HG03045 (cell line): ENCODE results near the gene PIK3AP1.
"Not testable (repeated sequence)": the region's sequence is repeated elsewhere in the genome, so short reads cannot be mapped to it uniquely, and the experiment has no call there.

ENCODE experiments used
- ATAC-seq: cut with Tn5 transposase; IDR thresholded peaks from one replicate; pipeline ENCODE4 v1.9.1; 2021; ENCODE audit warnings: mild to moderate bottlenecking, moderate library complexity; ENCODE audit not compliant: unreplicated experiment

Gene PIK3AP1

GRCh38 chr10:96586419-96587263 is 133.7 kb downstream of the PIK3AP1 start, which contains the start of gene TM9SF3:
TM9SF3 (minus strand) TSS chr10:96587012; CDS start chr10:96586835, 177 bp downstream.
- peak; percentile 77 for ATAC-seq

- ATAC-seq, result no peak
These were observed 134.4 kb downstream of the PIK3AP1 start for GRCh38 chr10:96585736-96586418.

- no peak for ATAC-seq
These were observed 135.8 kb downstream of the PIK3AP1 start for GRCh38 chr10:96584474-96584873.

DNA sequence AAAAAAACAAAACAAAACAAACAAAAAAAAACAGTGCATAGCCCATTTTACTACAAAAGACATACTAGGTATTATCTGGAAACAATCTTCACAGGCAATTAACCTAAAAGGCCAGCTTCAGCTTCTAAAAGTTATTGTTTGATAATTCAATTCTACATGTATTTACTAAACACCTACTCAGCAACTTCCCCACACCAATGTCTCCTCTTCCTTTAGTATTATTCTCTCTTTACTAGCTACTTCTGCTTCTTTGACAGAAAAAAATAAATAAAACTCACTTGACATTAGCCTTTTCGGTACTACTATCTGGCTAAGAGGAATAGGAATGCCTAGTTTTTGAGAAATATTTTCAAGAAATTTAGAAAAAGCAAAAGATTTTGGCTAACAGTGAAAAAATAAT is 136.3 kb downstream of the PIK3AP1 start:
- ATAC-seq, result no peak

DNA sequence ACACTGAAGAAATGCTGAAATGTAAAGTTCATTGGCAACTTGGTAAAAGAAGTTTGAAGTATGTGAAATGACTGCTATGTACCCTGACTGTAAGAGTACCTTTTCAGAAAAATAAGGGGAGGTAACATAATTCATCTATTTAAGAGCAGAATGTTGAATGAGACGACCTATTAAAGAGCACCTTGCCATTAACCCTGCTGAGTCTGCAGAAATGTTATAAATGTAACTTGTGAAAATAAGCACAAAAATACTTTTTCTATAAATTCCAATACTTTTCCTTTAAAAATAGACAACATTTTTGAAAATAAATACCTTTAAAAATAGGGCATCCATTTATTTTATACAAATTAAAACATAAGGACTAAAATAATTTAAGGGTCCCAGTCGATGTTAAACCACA is 141.2 kb downstream of the PIK3AP1 start:
- ATAC-seq, result no peak

DNA sequence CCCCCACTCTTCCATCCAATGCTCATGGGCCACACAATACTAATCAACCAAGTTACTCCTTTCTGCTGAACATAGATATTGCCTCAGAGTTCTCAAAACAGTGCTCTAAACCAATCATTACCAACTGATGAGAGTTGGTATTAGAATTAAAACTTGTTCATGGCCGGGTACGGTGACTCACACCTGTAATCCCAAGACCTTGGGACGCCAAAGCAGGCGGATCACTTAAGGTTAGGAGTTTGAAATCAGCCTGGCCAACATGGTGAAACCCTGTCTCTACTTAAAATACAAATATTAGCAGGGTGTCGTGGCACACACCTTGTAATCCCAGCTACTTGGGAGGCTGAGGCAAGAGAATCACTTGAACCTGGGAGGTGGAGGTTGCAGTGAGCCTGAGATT is 141.7 kb downstream of the PIK3AP1 start:
- ATAC-seq, result no peak

- ATAC-seq, result no peak
These were observed 142.3 kb downstream of the PIK3AP1 start for GRCh38 chr10:96578022-96578421.

DNA sequence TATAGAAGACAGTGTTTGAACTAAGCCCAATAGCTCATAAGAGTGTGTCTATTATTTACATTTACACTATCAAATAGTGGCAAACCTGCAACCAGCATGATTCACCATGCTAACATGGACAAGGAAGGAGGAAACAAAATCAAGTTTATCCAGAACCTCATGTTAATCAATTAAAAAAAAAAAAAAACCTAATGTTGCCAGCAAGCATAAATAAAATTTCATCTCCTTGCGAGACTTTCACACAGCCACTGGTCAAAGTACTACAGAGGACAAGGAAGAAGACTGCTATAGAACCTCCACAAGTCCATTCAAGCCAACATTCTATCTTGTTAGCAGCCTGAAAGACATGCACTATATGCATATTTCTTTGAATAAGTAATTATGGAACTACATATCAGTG is 143.2 kb downstream of the PIK3AP1 start:
- no peak for ATAC-seq

DNA sequence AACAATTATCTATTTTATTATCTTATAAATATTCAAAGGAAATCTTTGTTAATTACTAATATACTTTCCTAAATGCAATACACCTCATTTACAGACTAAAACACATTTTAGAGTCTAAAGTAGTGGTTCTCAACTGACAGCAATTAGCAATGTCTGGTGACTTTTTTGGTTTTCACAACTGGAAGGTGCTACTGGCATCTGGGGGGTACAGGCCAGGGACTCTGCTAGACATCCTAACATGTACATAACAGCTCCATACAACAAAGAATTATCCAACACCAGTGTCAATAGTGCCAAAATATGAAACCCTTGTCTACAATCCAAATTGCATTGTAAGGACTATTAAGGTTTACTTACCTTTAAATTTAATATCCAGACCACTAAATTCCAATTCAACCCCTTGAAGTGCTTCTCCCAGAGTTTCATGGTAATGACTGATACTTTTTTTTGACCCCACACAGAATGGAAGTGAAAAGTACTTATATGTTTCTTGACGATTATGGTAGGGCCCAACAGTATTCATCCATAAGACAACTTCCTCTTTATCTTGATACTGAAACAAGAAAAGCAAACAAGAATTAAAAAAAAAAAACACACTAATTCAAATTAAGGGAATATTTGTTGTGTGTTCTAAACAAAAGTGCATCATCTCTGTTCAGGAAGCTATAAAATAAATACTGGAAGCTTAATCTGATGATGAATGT is 143.9 kb downstream of the PIK3AP1 start:
- ATAC-seq, result no peak

GRCh38 chr10:96574564-96574963 is 145.8 kb downstream of the PIK3AP1 start:
- not testable (repeated sequence) for ATAC-seq

DNA sequence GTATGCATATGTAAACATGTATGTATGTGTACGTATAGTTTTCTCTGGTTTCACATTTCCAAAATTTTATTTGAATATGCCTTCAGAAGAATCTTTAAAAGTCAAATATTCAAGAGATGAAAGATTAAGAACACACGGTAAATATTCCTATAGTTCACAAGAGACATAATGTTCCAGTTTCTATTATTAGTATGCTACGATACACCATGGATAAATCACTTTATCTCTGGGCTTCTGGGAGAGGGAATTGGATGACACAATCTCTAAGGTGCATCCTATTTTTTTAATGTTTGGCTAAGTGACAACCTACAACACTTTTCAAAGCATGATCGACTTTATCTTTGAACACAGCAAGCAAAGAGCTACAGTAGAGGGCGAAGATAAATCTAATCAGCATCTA is 147.3 kb downstream of the PIK3AP1 start:
- ATAC-seq, result no peak

DNA sequence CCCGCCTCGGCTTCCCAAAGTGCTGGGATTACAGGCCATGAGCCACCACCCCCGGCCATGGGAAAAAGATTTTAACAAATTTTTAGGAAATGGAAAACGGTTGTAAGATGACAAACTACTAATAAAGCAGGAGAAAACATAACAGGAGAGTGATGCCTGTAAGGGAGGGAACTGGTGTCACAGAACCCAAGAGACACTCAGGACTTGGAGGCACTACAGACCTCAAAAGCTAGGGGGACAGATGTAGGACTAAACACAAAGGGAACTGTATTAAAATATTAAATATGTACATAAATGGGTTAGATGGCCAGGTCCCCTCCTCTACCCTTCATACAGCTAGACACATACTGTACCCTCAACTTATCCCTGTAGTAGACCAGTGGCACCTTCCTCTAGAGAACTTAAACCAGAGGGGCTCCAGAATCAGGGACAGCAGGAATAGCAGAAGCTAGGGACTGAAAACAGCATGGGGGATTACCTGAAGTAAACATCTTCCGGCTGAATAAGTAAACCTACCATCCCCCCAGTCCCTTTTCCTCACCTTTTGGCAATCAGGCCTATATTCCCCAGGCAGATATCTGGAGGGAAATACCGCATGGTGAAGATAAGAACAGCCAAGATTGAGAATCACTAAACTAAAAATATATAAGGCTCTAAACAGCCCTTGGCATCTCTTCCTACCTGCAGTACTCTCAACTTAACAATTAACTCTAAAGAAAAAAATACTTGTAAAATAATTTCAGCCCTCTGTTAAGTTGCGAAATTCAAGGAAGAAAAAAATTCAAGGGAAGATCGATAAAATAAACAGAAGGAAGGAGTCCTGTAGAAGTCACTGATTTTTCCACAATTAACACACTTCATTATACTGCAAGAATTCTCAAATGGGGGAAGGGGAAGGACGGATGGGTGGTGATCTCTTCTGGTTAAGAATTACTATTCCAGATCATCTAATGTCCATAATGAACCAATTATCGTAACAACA is 149.0 kb downstream of the PIK3AP1 start:
- ATAC-seq, result no peak

- ATAC-seq, result no peak
These were observed 149.8 kb downstream of the PIK3AP1 start for GRCh38 chr10:96570511-96570910.

DNA sequence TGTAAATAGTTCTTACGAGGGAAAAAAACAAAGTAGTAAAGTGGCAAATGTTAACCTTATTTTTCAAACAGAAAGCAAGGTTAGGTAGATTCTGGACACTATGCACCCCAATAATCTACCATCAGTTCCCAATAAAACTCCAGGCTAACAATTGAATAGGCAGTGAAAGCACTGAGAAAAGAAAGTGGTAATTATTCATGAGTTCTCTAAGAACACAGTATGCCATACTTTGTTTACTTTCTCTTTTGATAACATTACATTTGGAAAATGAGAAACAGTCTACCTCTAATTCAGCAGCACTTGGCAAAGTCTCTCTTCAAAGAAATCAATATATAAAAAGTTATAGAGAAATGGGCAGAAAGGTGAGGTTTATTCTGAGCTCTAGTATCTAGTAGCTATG is 151.9 kb downstream of the PIK3AP1 start:
- no peak for ATAC-seq

DNA sequence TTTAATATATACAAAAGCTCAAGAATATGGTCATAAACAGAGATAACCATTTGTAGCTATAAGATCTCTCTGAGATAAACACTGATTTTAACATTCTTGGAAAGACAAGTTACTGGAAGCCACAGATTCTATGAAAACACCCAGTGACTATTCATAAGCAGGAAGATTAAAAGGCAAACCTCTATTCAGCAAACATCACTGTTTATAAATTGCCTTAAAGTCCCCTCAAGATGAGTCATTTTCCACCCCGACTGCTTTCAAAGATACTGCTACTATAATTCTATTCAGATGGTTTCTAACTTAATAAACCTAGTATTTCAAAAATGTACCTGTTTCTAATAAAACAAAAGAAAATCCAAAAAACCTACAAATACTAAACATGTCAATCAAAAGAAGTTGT is 154.5 kb downstream of the PIK3AP1 start:
- no peak for ATAC-seq

DNA sequence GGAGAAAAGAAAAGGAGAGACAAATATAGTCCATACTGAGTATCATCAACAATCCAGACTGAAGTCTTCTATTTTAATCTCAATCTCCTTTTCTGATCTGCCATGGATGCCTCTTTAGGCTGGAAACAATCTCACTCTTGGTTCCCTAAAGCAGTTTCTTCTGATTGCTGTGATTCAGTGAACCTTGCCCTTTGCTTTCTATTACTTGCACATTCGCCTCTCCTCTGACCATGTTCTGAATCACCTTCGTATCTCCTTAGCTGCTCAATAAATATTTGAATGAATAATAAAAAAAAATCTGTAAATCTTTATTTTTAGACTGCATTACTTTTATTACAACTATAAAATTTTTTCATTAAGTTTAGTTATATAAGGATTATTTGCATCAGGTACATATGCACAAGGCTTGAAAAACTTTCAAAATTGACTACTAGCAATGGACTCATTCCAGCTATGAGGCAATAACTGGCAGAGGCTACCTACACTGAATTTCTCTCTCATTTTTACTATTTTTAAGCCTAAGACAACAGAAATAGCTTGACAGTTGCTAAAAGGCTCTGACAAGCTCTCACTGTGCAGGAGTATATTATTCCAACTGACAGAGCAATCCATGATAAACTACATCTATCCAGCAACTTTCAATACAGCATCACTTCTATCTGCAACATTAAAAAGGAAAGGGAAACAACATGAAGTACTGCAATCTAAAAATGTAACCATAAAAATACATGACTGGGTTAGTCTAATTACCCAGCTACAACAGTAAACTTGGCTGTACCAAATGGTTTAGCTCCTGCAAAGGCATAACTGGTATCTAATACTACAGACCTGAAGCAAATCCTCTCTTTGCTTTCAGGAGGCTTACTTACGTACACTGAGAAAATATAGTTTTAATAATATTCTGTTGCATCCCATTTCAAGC is 159.1 kb downstream of the PIK3AP1 start:
- no peak for ATAC-seq

- no peak for ATAC-seq
These were observed 159.8 kb downstream of the PIK3AP1 start for GRCh38 chr10:96560489-96560888.

DNA sequence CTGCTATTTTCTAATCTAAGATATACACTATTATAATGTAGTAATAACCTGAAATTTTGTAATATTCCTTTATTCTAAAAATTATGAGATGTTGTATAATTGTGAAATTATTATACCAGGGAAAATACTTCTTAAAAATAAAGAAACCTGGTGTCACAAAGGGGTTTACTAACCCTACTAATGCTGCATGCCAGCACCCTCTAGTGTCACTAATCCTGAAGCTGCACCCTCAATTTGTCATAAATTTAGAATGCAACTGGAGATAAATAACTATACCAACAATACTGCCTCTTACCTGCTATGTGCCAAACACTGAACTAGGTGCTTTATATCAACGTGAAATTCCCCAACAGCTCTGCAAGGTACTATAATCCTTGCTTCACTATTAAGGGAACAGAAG is 164.3 kb downstream of the PIK3AP1 start:
- ATAC-seq, result no peak

DNA sequence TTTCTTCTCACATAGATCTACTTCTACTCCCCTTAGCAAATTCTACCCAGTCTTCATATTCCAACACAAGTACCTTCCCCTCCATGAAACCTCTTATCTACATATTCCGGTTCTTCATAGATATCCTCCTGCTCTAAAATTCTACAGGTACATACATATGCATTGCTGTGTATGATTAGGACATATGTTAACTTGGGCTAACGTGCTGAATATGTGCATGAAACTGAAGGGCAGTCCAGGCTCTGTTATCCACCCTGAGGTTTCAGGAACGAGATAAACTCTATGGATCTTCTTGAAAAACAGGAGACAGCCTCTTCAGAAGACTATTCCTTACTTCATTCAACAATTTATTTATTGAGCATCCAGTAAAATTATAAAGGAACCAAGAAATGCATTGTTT is 165.0 kb downstream of the PIK3AP1 start:
- no peak for ATAC-seq
